Testis (tissue), 3 donors: ENCODE results near the gene SPATA2. TPM values are rescaled to one million over a fixed set of nuclear protein-coding genes. Genes with fewer than 3 reads are reported as not detected.

Source experiments
- DNase-seq: peaks from one replicate; pipeline ENCODE4 v3.0.0-alpha.2; 2019
- H3K27ac ChIP-seq, 2 donors: fragments of 200-600 bp; sonication (generic); one replicate each; pipeline ENCODE4 v1.5.1; 2019
- H3K27me3 ChIP-seq: fragments of 200-600 bp; sonication (generic); one replicate; pipeline ENCODE4 v1.5.1; 2019
- H3K36me3 ChIP-seq: fragments of 200-600 bp; sonication (generic); one replicate; pipeline ENCODE4 v1.5.1; 2017; ENCODE audit warnings: low read depth; ENCODE audit errors: missing control alignments
- H3K4me1 ChIP-seq: fragments of 200-600 bp; sonication (generic); one replicate; pipeline ENCODE4 v1.5.1; 2019
- H3K4me3 ChIP-seq, 2 donors: fragments of 200-600 bp; sonication (generic); one replicate each; pipeline ENCODE4 v1.5.1; 2017 to 2019
- H3K9me3 ChIP-seq: fragments of 200-600 bp; sonication (generic); one replicate; pipeline ENCODE4 v1.5.1; 2017
- CTCF ChIP-seq, 3 experiments: fragments of 450-650 bp in 2 of 3; fragments of 200-600 bp in 1 of 3; sonication (generic) in 1 of 3; IDR thresholded peaks; one replicate each; pipeline ENCODE4 v1.5.1; 2016 to 2019; ENCODE audit warnings: antibody characterized with exemption in 3 of 3, mild to moderate bottlenecking in 2 of 3, moderate library complexity in 1 of 3
- POLR2A ChIP-seq: fragments of 450-650 bp; IDR thresholded peaks from one replicate; pipeline ENCODE4 v1.6.1; 2017; ENCODE audit warnings: antibody characterized with exemption, mild to moderate bottlenecking, moderate library complexity
- WGBS, 2 donors: methylation state at CpG; one replicate each; pipeline ENCODE4 v1.1.5; 2018; 5-methylcytosine and 5-hydroxymethylcytosine counted together
- intact Hi-C: fragments of 100-400 bp; cut with DNase I; formaldehyde crosslinking; loops from one replicate; pipeline ENCODE4 v1.15.1; 2023; ENCODE audit warnings: low total_unique reads
- polyA plus RNA-seq: library from polyadenylated mRNA; stranded (reverse); fragments of 350-450 nt; fragmentation: Illumina TruSeq; extraction: RNeasy Lipid Tissue Mini Kit (QIAGEN cat#74804); gene quantifications from one replicate; pipeline ENCODE4 v1.2.3, GENCODE V29; 2014; ENCODE audit warnings: low read depth, low replicate concordance; ENCODE audit not compliant: insufficient read depth
- total RNA-seq, 2 donors: library from RNA; depleted of rRNA; stranded (reverse); fragments of >200 nt; gene quantifications; one replicate each; pipeline ENCODE4 v1.2.3, GENCODE V29; 2016

Gene SPATA2
- total and polyA plus RNA-seq, 3 donors from 2014 or later: 21.9 to 30.7 (median 26.0) TPM

GRCh38 chr20:49870261-49870660 lies 45.1 kb downstream of the SPATA2 start:
- no peaks in the 10 kb centered on the region for H3K4me1 ChIP-seq
- H3K9me3 ChIP-seq: no peaks in the 10 kb centered on the region
- no peaks in the 10 kb centered on the region for H3K27me3 ChIP-seq
- TF ChIP-seq CTCF (IDR thresholded peaks at IDR 0.05) (no peak), POLR2A (no peak)
- no peak overlapping the region for H3K27ac ChIP-seq
- 89 to 98% methylated on average over 5 of the region's 5 CpGs for WGBS, 2 donors
- intact Hi-C loops: no loop called here
- no peak overlapping the region for H3K4me3 ChIP-seq
- DNase-seq: no peak
- no peaks in the 10 kb centered on the region for H3K36me3 ChIP-seq

DNA sequence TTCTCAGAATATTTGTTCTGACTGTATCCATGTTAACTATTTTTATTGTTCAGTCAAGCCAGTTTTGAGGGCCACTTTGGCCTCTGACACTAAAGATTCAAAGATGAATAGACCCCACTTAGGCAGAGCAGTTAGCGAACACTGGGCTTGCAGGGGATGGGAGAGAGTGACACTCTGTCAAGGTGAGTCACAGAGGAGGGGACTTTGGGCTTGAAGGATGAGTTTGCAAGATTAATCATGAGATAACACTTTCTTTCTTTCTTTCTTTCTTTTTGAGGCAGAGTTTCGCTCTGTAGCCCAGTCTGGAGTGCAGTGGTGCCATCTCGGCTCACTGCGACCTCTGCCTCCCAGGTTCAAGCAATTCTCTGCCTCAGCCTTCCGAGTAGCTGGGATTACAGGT lies 46.4 kb downstream of the SPATA2 start:
- Histone ChIP-seq H3K4me3 (no peak overlapping the region), H3K36me3 (no peaks in the 10 kb centered on the region), H3K27ac (no peak overlapping the region), H3K9me3 (no peaks in the 10 kb centered on the region), H3K4me1 (no peaks in the 10 kb centered on the region), H3K27me3 (no peaks in the 10 kb centered on the region)
- intact Hi-C loops: no loop called here
- 83 to 88% methylated on average over 5 of the region's 5 CpGs for WGBS, 2 donors
- TF ChIP-seq CTCF (IDR thresholded peaks at IDR 0.05) (no peak), POLR2A (no peak)
- no peak for DNase-seq

- intact Hi-C loops: no loop called here
- no peaks in the 10 kb centered on the region for H3K27me3 ChIP-seq
- TF ChIP-seq CTCF (IDR thresholded peaks at IDR 0.05): no peak
- no peak for TF ChIP-seq POLR2A
- H3K4me1 ChIP-seq: no peaks in the 10 kb centered on the region
- H3K27ac ChIP-seq: no peak overlapping the region
- no peak overlapping the region for H3K4me3 ChIP-seq
- DNase-seq: no peak
- no peaks in the 10 kb centered on the region for H3K9me3 ChIP-seq
- H3K36me3 ChIP-seq: no peaks in the 10 kb centered on the region
- WGBS, 2 donors: 89 to 93% methylated on average over 3 of the region's 3 CpGs
Observed at GRCh38 chr20:49868538-49868937, 46.8 kb downstream of the SPATA2 start.

DNA sequence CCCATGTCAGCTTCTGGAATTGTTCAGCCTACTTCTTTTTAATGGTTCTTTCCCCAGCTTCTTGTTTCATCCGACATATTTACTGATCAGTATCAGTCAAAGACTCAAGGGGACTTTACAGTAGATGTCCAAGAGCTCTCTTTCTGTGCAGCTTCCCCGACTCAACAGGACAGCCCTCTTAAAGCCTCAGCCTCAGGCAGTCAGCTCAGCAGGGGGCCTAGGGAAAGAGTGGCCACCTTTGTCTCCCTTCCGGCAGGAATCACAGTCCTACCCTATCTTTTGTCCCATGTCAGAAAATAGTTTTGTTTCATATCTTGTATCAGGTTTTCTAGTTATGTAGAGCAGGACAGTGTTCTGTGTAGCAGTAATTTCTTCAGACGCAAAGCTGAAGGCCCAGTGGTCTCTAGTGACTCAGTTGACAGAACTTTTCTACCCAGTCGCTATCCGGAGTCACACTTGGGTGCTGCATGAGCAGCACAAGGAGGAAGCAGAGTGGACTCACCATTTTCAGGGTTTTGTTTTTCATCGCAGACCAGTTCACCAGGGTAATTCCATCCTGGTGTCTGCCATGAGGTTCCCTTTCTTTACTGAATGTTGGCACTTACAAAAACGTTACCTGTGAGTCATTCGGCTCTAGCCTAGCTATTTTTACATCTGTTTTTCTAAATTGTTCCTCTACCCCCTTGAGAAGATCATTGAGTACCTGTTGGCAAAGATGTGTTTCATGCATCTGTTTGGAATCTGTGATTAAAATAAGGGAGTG lies 47.7 kb downstream of the SPATA2 start:
- intact Hi-C loops: no loop called here
- Histone ChIP-seq H3K9me3 (no peaks in the 10 kb centered on the region), H3K36me3 (no peaks in the 10 kb centered on the region), H3K27me3 (no peaks in the 10 kb centered on the region), H3K4me1 (no peaks in the 10 kb centered on the region), H3K4me3 (no peak overlapping the region), H3K27ac (no peak overlapping the region)
- WGBS, 2 donors: 84 to 93% methylated on average over 9 of the region's 9 CpGs
- TF ChIP-seq CTCF (IDR thresholded peaks at IDR 0.05) (no peak), POLR2A (no peak)
- DNase-seq: no peak

DNA sequence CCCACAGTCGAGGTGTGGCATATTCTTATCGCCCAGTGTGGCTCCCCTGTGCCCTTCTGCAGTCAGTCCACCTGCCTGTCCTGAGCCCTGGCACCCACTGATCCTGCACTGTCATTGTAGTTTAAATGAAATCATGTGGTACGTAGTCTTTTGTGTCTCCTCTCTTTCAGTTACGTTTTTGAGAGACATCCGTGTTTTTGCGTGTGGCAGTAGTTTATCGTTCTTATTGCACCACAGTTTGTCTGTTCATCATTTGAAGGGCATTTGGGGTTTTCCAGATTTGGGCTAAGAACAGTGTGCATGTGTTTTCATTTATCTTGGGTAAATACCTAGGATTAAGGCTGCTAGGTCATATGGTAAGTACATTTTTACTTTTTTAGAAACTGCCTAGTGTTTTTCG lies 49.3 kb downstream of the SPATA2 start:
- Histone ChIP-seq H3K36me3 (no peaks in the 10 kb centered on the region), H3K4me3 (no peak overlapping the region), H3K27ac (no peak overlapping the region), H3K9me3 (no peaks in the 10 kb centered on the region), H3K27me3 (no peaks in the 10 kb centered on the region), H3K4me1 (no peaks in the 10 kb centered on the region)
- 88 to 91% methylated on average over 8 of the region's 8 CpGs for WGBS, 2 donors
- intact Hi-C loops: no loop called here
- no peak for DNase-seq
- TF ChIP-seq CTCF (IDR thresholded peaks at IDR 0.05): no peak
